Measurements from ENCODE around the gene GOT2. TPM values are rescaled to one million over a fixed set of nuclear protein-coding genes. Genes with fewer than 3 reads are reported as not detected.

The GOT2 gene
- total RNA-seq, 1 donor from 2014 or later: 105 TPM

GRCh38 chr16:58684354-58685083 lies 49.6 kb downstream of the GOT2 start, which contains the start of gene SLC38A7:
Gene SLC38A7 (minus strand): TSS chr16:58684770. CDS start chr16:58680126, 4,644 bp downstream.
- peak; percentile 82 for DNase-seq (ENCODE audit: low spot score)
- Mint-ChIP-seq H3K27ac (ENCODE audit: unreplicated experiment) (peak within 1 kb of the TSS; percentile 42), H3K4me1 (ENCODE audit: unreplicated experiment) (peaks cover 18% of the 10 kb centered on the region), H3K9me3 (ENCODE audit: unreplicated experiment) (no peaks in the 10 kb centered on the region), H3K36me3 (ENCODE audit: low read depth, unreplicated experiment) (peaks cover 12% of the 10 kb centered on the region), H3K4me3 (ENCODE audit: unreplicated experiment) (peak within 1 kb of the TSS; percentile 95), H3K27me3 (ENCODE audit: unreplicated experiment) (peaks cover 10% of the 10 kb centered on the region)
- TF ChIP-seq CTCF (IDR thresholded peaks at IDR 0.05; ENCODE audit: unreplicated experiment): no peak

- no peaks in the 10 kb centered on the region for H3K9me3 Mint-ChIP-seq (ENCODE audit: unreplicated experiment)
- H3K27me3 Mint-ChIP-seq (ENCODE audit: unreplicated experiment): peaks cover 10% of the 10 kb centered on the region
- peaks cover 18% of the 10 kb centered on the region for H3K4me1 Mint-ChIP-seq (ENCODE audit: unreplicated experiment)
- peak overlapping the region; percentile 42 for H3K27ac Mint-ChIP-seq (ENCODE audit: unreplicated experiment)
- H3K4me3 Mint-ChIP-seq (ENCODE audit: unreplicated experiment): peak overlapping the region; percentile 95
- H3K36me3 Mint-ChIP-seq (ENCODE audit: low read depth, unreplicated experiment): peaks cover 14% of the 10 kb centered on the region
- TF ChIP-seq CTCF (IDR thresholded peaks at IDR 0.05; ENCODE audit: unreplicated experiment): no peak
- DNase-seq (ENCODE audit: low spot score): no peak
Observed at GRCh38 chr16:58684001-58684353, 50.1 kb downstream of the GOT2 start.

- TF ChIP-seq CTCF (IDR thresholded peaks at IDR 0.05; ENCODE audit: unreplicated experiment): no peak
- Mint-ChIP-seq H3K4me3 (ENCODE audit: unreplicated experiment) (no peak overlapping the region), H3K9me3 (ENCODE audit: unreplicated experiment) (no peaks in the 10 kb centered on the region), H3K27ac (ENCODE audit: unreplicated experiment) (no peak overlapping the region), H3K4me1 (ENCODE audit: unreplicated experiment) (peaks cover 27% of the 10 kb centered on the region), H3K27me3 (ENCODE audit: unreplicated experiment) (peaks cover 5% of the 10 kb centered on the region), H3K36me3 (ENCODE audit: low read depth, unreplicated experiment) (peaks cover 30% of the 10 kb centered on the region)
- DNase-seq (ENCODE audit: low spot score): no peak
Observed at GRCh38 chr16:58679763-58680162, 54.4 kb downstream of the GOT2 start.

GRCh38 chr16:58678716-58679115 lies 55.4 kb downstream of the GOT2 start:
- Mint-ChIP-seq H3K36me3 (ENCODE audit: low read depth, unreplicated experiment) (peaks cover 32% of the 10 kb centered on the region), H3K27me3 (ENCODE audit: unreplicated experiment) (peaks cover 3% of the 10 kb centered on the region), H3K27ac (ENCODE audit: unreplicated experiment) (no peak overlapping the region), H3K9me3 (ENCODE audit: unreplicated experiment) (no peaks in the 10 kb centered on the region), H3K4me3 (ENCODE audit: unreplicated experiment) (no peak overlapping the region), H3K4me1 (ENCODE audit: unreplicated experiment) (peaks cover 23% of the 10 kb centered on the region)
- DNase-seq (ENCODE audit: low spot score): no peak
- no peak for TF ChIP-seq CTCF (IDR thresholded peaks at IDR 0.05; ENCODE audit: unreplicated experiment)

GRCh38 chr16:58678269-58678668 lies 55.8 kb downstream of the GOT2 start:
- no peak for DNase-seq (ENCODE audit: low spot score)
- Mint-ChIP-seq H3K4me3 (ENCODE audit: unreplicated experiment) (peak overlapping the region; percentile 31), H3K27ac (ENCODE audit: unreplicated experiment) (no peak overlapping the region), H3K4me1 (ENCODE audit: unreplicated experiment) (peaks cover 19% of the 10 kb centered on the region), H3K9me3 (ENCODE audit: unreplicated experiment) (no peaks in the 10 kb centered on the region), H3K27me3 (ENCODE audit: unreplicated experiment) (peaks cover 3% of the 10 kb centered on the region), H3K36me3 (ENCODE audit: low read depth, unreplicated experiment) (peaks cover 32% of the 10 kb centered on the region)
- TF ChIP-seq CTCF (IDR thresholded peaks at IDR 0.05; ENCODE audit: unreplicated experiment): no peak

Data from endothelial cell (in vitro differentiated cells).